ENCODE results near the gene MAMLD1.

The MAMLD1 gene

GRCh38 chrX:150540965-150541364 lies 177.8 kb downstream of the MAMLD1 start:
- no peak for ATAC-seq

- ATAC-seq = peak in 1 of 2 donors; percentile 39
Measured at GRCh38 chrX:150542846-150543229, 179.7 kb downstream of the MAMLD1 start.

- ATAC-seq = peak in 1 of 2 donors; percentile 33
Measured at GRCh38 chrX:150543230-150544155, 180.4 kb downstream of the MAMLD1 start.

- no peak for ATAC-seq
Measured at GRCh38 chrX:150544222-150544787, 181.2 kb downstream of the MAMLD1 start.

GRCh38 chrX:150544835-150545770 lies 182.0 kb downstream of the MAMLD1 start:
- no peak for ATAC-seq

- no peak for ATAC-seq
Measured at GRCh38 chrX:150546711-150547153, 183.6 kb downstream of the MAMLD1 start.

- ATAC-seq = peak; percentile 34 to 52
Measured at GRCh38 chrX:150547375-150548115, 184.4 kb downstream of the MAMLD1 start.

GRCh38 chrX:150548251-150548650 lies 185.1 kb downstream of the MAMLD1 start:
- no peak for ATAC-seq

- no peak for ATAC-seq
Measured at GRCh38 chrX:150548684-150549083, 185.6 kb downstream of the MAMLD1 start.

GRCh38 chrX:150551963-150552362 lies 188.8 kb downstream of the MAMLD1 start:
- no peak for ATAC-seq

GRCh38 chrX:150558424-150558823 lies 195.3 kb downstream of the MAMLD1 start:
- no peak for ATAC-seq
